Vagina (tissue), 2 donors: ENCODE results near the gene F2RL2. TPM values are rescaled to one million over a fixed set of nuclear protein-coding genes. Genes with fewer than 3 reads are reported as not detected.

Experiments
- DNase-seq, 2 donors: peaks; one replicate each; pipeline ENCODE4 v3.0.0-alpha.2; 2017; ENCODE audit errors: extremely low spot score in 2 of 2
- H3K27ac ChIP-seq: fragments of 200-600 bp; sonication (generic); one replicate; pipeline ENCODE4 v1.5.1; 2019
- H3K27me3 ChIP-seq: fragments of 200-600 bp; sonication (generic); one replicate; pipeline ENCODE4 v1.5.1; 2019
- H3K36me3 ChIP-seq, 2 donors: fragments of 200-600 bp; sonication (generic); one replicate each; pipeline ENCODE4 v1.5.1; 2017 to 2019
- H3K4me1 ChIP-seq: fragments of 200-600 bp; sonication (generic); one replicate; pipeline ENCODE4 v1.5.1; 2019
- H3K4me3 ChIP-seq, 2 donors: fragments of 200-600 bp; sonication (generic); 1 replicate in 1 of 2; 2 replicates in 1 of 2; pipeline ENCODE4 v1.5.1; 2016 to 2019
- H3K9me3 ChIP-seq: fragments of 200-600 bp; sonication (generic); one replicate; pipeline ENCODE4 v1.5.1; 2019
- CTCF ChIP-seq, 3 experiments: fragments of 450-650 bp in 2 of 3; fragments of 200-600 bp in 1 of 3; sonication (generic) in 1 of 3; IDR thresholded peaks; one replicate each; pipeline ENCODE4 v1.5.1; 2017 to 2019; ENCODE audit warnings: antibody characterized with exemption in 3 of 3, mild to moderate bottlenecking in 2 of 3, moderate library complexity in 2 of 3
- POLR2A ChIP-seq, 2 donors: fragments of 450-650 bp; IDR thresholded peaks; one replicate each; pipeline ENCODE4 v1.6.1; 2017; ENCODE audit warnings: antibody characterized with exemption in 2 of 2, mild to moderate bottlenecking in 2 of 2, moderate library complexity in 2 of 2
- POLR2AphosphoS5 ChIP-seq, 2 donors: sonication (generic); formaldehyde crosslinking; IDR thresholded peaks; one replicate each; pipeline ENCODE4 v1.9.0; 2017; ENCODE audit warnings: antibody characterized with exemption in 2 of 2, mild to moderate bottlenecking in 2 of 2, low read depth in 1 of 2; ENCODE audit not compliant: insufficient read depth in 1 of 2
- intact Hi-C: fragments of 100-400 bp; cut with DNase I; formaldehyde crosslinking; loops from one replicate; pipeline ENCODE4 v1.15.1; 2023
- total RNA-seq: library from RNA; depleted of rRNA; stranded (reverse); fragments of >200 nt; gene quantifications from one replicate; pipeline ENCODE4 v1.2.3, GENCODE V29; 2016

The F2RL2 gene
- total RNA-seq, 1 donor from 2014 or later: not detected

- H3K4me3 ChIP-seq: no peak overlapping the region
- no peak for TF ChIP-seq POLR2A (IDR thresholded peaks at IDR 0.05)
- TF ChIP-seq POLR2AphosphoS5 (IDR thresholded peaks at IDR 0.05; ENCODE audit: insufficient read depth in 1 of 2, low read depth in 1 of 2): no peak
- TF ChIP-seq CTCF (IDR thresholded peaks at IDR 0.05): no peak
- H3K27me3 ChIP-seq: no peaks in the 10 kb centered on the region
- intact Hi-C loops: no loop called here
- no peak overlapping the region for H3K27ac ChIP-seq
- H3K9me3 ChIP-seq: no peaks in the 10 kb centered on the region
- no peaks in the 10 kb centered on the region for H3K4me1 ChIP-seq
- H3K36me3 ChIP-seq: no peaks in the 10 kb centered on the region
- DNase-seq: no peak
Observed at GRCh38 chr5:76616206-76616605, 7.0 kb downstream of the F2RL2 start.

GRCh38 chr5:76615759-76616158 lies 7.4 kb downstream of the F2RL2 start:
- Histone ChIP-seq H3K4me3 (no peak overlapping the region), H3K9me3 (no peaks in the 10 kb centered on the region), H3K4me1 (no peaks in the 10 kb centered on the region), H3K36me3 (no peaks in the 10 kb centered on the region), H3K27ac (no peak overlapping the region), H3K27me3 (no peaks in the 10 kb centered on the region)
- intact Hi-C loops: no loop called here
- TF ChIP-seq POLR2A (IDR thresholded peaks at IDR 0.05) (no peak), POLR2AphosphoS5 (IDR thresholded peaks at IDR 0.05; ENCODE audit: insufficient read depth in 1 of 2, low read depth in 1 of 2) (no peak), CTCF (IDR thresholded peaks at IDR 0.05) (no peak)
- no peak for DNase-seq

GRCh38 chr5:76612942-76613341 lies 10.3 kb downstream of the F2RL2 start:
- Histone ChIP-seq H3K9me3 (no peaks in the 10 kb centered on the region), H3K27ac (no peak overlapping the region), H3K27me3 (no peaks in the 10 kb centered on the region), H3K36me3 (no peaks in the 10 kb centered on the region), H3K4me1 (no peaks in the 10 kb centered on the region), H3K4me3 (no peak overlapping the region)
- intact Hi-C loops: no loop called here
- DNase-seq: no peak
- TF ChIP-seq POLR2AphosphoS5 (IDR thresholded peaks at IDR 0.05; ENCODE audit: insufficient read depth in 1 of 2, low read depth in 1 of 2) (no peak), CTCF (IDR thresholded peaks at IDR 0.05) (no peak), POLR2A (IDR thresholded peaks at IDR 0.05) (no peak)

- Histone ChIP-seq H3K4me3 (no peak overlapping the region), H3K27me3 (no peaks in the 10 kb centered on the region), H3K9me3 (no peaks in the 10 kb centered on the region), H3K4me1 (no peaks in the 10 kb centered on the region), H3K36me3 (no peaks in the 10 kb centered on the region), H3K27ac (no peak overlapping the region)
- TF ChIP-seq POLR2A (IDR thresholded peaks at IDR 0.05) (no peak), CTCF (IDR thresholded peaks at IDR 0.05) (no peak), POLR2AphosphoS5 (IDR thresholded peaks at IDR 0.05; ENCODE audit: insufficient read depth in 1 of 2, low read depth in 1 of 2) (no peak)
- intact Hi-C loops: no loop called here
- no peak for DNase-seq
Observed at GRCh38 chr5:76610196-76610595, 13.0 kb downstream of the F2RL2 start.

- Histone ChIP-seq H3K27me3 (no peaks in the 10 kb centered on the region), H3K27ac (no peak overlapping the region), H3K4me3 (no peak overlapping the region), H3K9me3 (no peaks in the 10 kb centered on the region), H3K4me1 (no peaks in the 10 kb centered on the region), H3K36me3 (no peaks in the 10 kb centered on the region)
- intact Hi-C loops: no loop called here
- DNase-seq: no peak
- TF ChIP-seq POLR2A (IDR thresholded peaks at IDR 0.05) (no peak), CTCF (IDR thresholded peaks at IDR 0.05) (no peak), POLR2AphosphoS5 (IDR thresholded peaks at IDR 0.05; ENCODE audit: insufficient read depth in 1 of 2, low read depth in 1 of 2) (no peak)
Observed at GRCh38 chr5:76608833-76609232, 14.4 kb downstream of the F2RL2 start.
